SK-N-SH (cell line): ENCODE results near the gene MBIP.

Source experiments
- EP300 ChIP-seq, 2 experiments: IDR thresholded peaks; 2 replicates each; pipeline versions ENCODE4 v1.4.0 to v1.6.1; 2012; ENCODE audit warnings: borderline replicate concordance in 1 of 2, low read depth in 1 of 2, low read length in 1 of 2
- EZH2phosphoT487 ChIP-seq: fragments of 200-600 bp; sonication (generic); IDR thresholded peaks from 2 replicates; pipeline ENCODE4 v1.6.1; 2017; ENCODE audit warnings: low read depth, mixed run types, mild to moderate bottlenecking, antibody characterized with exemption, moderate library complexity, borderline replicate concordance
- TCF12 ChIP-seq: IDR thresholded peaks from 2 replicates; pipeline ENCODE4 v1.4.0; 2012
- TF ChIP-seq, protein P1 (sequence below): IDR thresholded peaks from 2 replicates; pipeline ENCODE4 v1.6.1; 2012; ENCODE audit warnings: mild to moderate bottlenecking, low read depth, low read length, moderate library complexity

DNA sequence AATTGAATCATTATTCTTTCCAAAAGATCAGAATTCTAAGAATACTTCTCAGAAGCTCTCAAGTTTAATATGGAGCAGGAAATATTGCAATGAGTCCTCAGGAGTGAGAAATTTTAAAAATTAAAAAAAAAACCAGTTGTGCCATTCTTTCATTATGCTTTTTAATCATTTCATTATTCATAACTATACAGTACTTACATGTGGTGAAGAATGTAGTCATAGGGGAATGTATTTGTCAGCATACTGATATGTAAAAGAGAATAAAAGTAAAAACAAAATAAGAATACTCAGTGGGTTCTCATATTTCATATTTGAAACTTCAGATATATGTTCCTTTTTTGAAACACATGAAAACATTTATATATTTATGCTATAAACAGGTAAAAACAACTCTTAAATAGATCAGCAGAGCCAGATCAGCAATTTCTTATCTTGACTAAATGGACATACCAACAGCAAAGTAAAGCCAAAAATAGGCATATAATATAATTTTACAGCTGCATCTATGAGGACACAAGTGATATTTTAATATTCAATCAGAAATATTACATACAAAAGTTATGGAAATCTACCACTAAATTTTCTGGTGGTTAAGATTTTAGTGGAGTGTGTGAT is 19.9 kb upstream of the MBIP start:
- no peak for TF ChIP-seq EP300 (IDR thresholded peaks at IDR 0.05; ENCODE audit: borderline replicate concordance in 1 of 2, low read depth in 1 of 2, low read length in 1 of 2)
- no peak for TF ChIP-seq EZH2phosphoT487
- TF ChIP-seq, protein P1, sequence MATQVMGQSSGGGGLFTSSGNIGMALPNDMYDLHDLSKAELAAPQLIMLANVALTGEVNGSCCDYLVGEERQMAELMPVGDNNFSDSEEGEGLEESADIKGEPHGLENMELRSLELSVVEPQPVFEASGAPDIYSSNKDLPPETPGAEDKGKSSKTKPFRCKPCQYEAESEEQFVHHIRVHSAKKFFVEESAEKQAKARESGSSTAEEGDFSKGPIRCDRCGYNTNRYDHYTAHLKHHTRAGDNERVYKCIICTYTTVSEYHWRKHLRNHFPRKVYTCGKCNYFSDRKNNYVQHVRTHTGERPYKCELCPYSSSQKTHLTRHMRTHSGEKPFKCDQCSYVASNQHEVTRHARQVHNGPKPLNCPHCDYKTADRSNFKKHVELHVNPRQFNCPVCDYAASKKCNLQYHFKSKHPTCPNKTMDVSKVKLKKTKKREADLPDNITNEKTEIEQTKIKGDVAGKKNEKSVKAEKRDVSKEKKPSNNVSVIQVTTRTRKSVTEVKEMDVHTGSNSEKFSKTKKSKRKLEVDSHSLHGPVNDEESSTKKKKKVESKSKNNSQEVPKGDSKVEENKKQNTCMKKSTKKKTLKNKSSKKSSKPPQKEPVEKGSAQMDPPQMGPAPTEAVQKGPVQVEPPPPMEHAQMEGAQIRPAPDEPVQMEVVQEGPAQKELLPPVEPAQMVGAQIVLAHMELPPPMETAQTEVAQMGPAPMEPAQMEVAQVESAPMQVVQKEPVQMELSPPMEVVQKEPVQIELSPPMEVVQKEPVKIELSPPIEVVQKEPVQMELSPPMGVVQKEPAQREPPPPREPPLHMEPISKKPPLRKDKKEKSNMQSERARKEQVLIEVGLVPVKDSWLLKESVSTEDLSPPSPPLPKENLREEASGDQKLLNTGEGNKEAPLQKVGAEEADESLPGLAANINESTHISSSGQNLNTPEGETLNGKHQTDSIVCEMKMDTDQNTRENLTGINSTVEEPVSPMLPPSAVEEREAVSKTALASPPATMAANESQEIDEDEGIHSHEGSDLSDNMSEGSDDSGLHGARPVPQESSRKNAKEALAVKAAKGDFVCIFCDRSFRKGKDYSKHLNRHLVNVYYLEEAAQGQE, result no peak
- no peak for TF ChIP-seq TCF12
